GM21515 (cell line): Measurements from ENCODE around the gene FAM227B.
A peak's percentile ranks its signal among the peaks of the same experiment; 100 is the strongest.
"Not testable (repeated sequence)": the region's sequence is repeated elsewhere in the genome, so short reads cannot be mapped to it uniquely, and the experiment has no call there.

Experiments
- ATAC-seq: cut with Tn5 transposase; IDR thresholded peaks from one replicate; pipeline ENCODE4 v1.9.1; 2021; ENCODE audit not compliant: unreplicated experiment

Gene FAM227B

GRCh38 chr15:49620658-49621368, at the start of gene FAM227B, which contains the start of gene DTWD1:
Gene FAM227B (minus strand): TSS chr15:49620818. CDS start chr15:49615171, 5,647 bp downstream.
Gene DTWD1 (plus strand): TSS chr15:49621048. CDS start chr15:49625168, 4,120 bp downstream.
- peak; percentile 98 for ATAC-seq

- ATAC-seq = no peak
Observed at GRCh38 chr15:49669288-49669687, 48.7 kb upstream of the FAM227B start.

GRCh38 chr15:49666486-49666885, 45.9 kb upstream of the FAM227B start:
- not testable (repeated sequence) for ATAC-seq

DNA sequence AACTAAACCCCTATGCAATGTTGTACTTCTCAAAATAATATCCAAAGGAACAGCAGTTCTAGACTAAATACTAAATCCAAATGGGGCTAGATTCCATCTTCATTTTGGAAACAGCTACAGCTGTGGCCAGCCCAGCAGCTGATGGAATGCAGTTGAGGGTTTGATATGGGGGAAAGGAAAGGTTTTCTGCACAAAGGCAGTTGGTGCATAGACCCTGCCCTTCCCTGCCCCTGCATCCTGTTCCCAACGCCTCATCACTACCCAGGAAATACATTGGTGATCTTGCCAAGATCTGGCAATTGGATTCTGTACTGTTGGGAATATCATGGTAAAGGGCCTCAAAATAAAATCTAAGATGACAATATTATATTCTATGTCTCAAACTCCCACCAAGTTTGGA, 44.1 kb upstream of the FAM227B start:
- ATAC-seq = no peak

- ATAC-seq = no peak
Observed at GRCh38 chr15:49656734-49657133, 36.1 kb upstream of the FAM227B start.

DNA sequence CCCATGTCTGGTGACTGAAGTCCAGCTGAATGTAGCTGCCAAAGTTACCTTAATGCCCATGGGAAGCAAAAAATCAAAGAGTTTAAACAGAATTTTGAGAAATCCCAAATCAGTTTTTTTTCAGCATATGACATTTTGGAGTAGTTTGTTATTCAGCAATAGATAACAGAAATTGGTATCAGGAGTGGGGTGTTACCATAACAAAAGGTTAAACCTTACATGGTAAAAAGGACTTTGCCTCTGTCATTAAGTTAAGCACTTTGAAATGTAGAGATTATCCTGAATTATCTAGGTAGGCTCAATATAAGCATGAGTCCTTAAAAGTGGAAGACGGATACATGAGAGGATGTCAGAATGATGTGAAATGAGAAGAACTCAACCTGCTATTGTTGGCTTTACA, 32.3 kb upstream of the FAM227B start:
- no peak for ATAC-seq

- ATAC-seq = no peak
Observed at GRCh38 chr15:49650676-49651075, 30.1 kb upstream of the FAM227B start.

- ATAC-seq = no peak
Observed at GRCh38 chr15:49649987-49650386, 29.4 kb upstream of the FAM227B start.

- ATAC-seq = no peak
Observed at GRCh38 chr15:49646891-49647290, 26.3 kb upstream of the FAM227B start.

DNA sequence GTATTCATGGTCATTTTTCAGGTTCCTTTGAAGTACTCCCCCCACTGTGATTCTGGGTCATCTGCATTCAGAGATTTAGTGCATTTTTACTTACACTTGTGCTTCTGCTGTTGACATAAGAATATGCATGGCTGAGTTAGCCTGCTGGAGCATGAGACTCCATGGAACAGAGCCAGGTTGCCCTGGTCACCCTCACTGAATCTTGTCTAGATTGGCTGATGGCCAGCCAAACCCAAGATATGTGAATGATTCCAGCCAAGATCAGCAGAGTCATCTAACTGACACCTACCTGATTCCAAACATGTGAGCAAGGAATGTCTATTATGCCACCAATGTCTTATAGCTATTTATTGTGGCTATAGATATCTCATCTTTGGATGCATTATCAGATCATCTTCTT, 25.3 kb upstream of the FAM227B start:
- ATAC-seq = no peak

- ATAC-seq = no peak
Observed at GRCh38 chr15:49645277-49645676, 24.7 kb upstream of the FAM227B start.

- ATAC-seq = no peak
Observed at GRCh38 chr15:49644364-49644794, 23.8 kb upstream of the FAM227B start.

- ATAC-seq = no peak
Observed at GRCh38 chr15:49637857-49638256, 17.2 kb upstream of the FAM227B start.

- ATAC-seq = no peak
Observed at GRCh38 chr15:49628379-49628778, 7.8 kb upstream of the FAM227B start.

DNA sequence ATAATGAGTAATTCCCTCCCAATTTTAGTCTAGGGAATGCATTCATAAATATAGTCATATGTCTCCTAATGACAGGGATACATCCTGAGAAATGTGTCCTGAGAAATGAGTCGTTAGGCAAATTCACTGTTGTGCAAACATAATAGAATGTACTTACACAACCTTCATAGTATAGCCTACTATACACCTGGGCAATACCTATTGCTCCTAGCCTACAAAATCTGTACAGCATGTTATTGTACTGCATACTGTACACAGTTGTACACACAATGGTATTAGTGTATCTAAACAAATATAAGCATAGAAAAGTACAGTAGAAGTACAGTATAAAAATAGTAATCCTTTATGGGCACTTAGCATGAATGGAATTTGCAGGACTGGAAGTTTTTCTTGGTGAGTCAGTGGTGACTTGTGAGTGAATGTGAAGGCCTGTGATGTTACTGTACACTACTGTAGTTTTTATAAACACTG, 6.8 kb upstream of the FAM227B start:
- ATAC-seq = no peak

GRCh38 chr15:49625460-49626036, 4.9 kb upstream of the FAM227B start:
- ATAC-seq = no peak

DNA sequence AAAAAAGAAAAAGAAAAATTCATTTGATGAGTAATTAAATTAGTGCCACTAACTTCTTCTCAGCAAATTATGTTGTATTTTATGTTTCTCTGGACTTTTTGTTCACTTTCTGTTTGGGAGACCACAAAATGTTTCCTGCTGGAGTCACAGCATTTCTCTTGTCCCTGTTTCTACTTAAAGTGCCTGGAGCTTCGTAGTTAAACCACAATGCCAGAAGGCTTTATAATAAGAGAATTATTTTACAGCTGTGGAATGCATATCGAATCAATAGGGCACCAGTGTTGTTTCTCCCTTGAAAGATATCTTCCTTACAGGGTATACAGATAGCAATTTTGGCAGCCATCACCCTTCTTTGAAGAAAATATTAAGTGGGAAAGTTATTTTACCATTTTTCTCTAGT, 3.4 kb upstream of the FAM227B start:
- ATAC-seq = no peak

- ATAC-seq = no peak
Observed at GRCh38 chr15:49622561-49622960, 1.9 kb upstream of the FAM227B start.

DNA sequence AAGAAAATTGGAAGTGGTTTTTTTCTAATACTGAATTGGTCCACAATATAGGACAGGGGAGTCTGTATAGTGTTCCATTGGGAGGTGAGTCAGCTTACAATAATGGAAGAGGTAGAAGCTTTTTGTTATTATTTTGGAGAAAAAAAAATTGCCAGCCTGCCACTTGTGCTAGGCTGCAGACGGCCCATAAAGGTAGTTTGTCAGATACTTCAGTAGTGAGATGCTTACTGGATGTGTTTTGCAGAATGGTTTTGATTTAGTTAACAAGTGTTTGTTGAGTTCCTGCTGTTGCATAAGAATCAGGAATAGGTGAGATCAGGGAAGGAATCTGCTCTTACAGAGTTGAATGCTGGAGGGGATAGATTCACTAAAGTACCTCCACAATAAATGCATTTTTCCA, 1.3 kb upstream of the FAM227B start:
- ATAC-seq = no peak

DNA sequence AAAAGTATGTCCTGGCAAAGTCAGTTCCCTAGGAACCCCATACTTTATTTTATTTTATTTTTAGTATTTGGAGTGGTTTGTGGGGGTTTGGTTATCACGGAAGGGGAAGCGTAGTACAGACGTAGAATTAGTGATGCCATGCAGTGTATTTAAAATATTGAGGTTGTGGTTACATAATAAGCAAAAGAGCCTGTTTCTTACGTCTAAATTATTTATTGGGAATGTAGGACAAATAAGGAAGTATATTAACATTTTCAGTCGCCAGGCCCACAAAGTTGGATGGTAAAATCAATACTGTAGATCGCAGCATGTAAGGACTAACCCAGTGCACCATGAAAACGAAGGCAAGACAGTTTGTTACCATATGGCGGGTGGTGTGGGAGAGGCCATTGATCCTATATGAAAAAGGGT, 788 bp upstream of the FAM227B start:
- no peak for ATAC-seq

GRCh38 chr15:49620199-49620598, 419 bp downstream of the FAM227B start:
- ATAC-seq = peak; percentile 6

- ATAC-seq = no peak
Observed at GRCh38 chr15:49619226-49619625, 1.4 kb downstream of the FAM227B start.
